Middle frontal gyrus (tissue), 1 donor: ENCODE measurements around the gene GSTO1.
"Not testable (repeated sequence)": the region's sequence is repeated elsewhere in the genome, so short reads cannot be mapped to it uniquely, and the experiment has no call there.

Experiments used
- DNase-seq: peaks from one replicate; pipeline ENCODE4 v3.0.0-alpha.2; 2015; ENCODE audit warnings: low spot score; ENCODE audit errors: extremely low spot score

Gene GSTO1

GRCh38 chr10:104254493-104255310 is at the start of gene GSTO1:
TSS of gene GSTO1 (plus strand) at chr10:104254892. CDS start at chr10:104254929, 37 bp downstream.
- DNase-seq = no peak

GRCh38 chr10:104208730-104209129 is 46.0 kb upstream of the GSTO1 start:
- DNase-seq = no peak

- peak; percentile 43 for DNase-seq
Observed at GRCh38 chr10:104209575-104210198, 45.0 kb upstream of the GSTO1 start.

- DNase-seq = no peak
Observed at GRCh38 chr10:104216631-104217030, 38.1 kb upstream of the GSTO1 start.

- no peak for DNase-seq
Observed at GRCh38 chr10:104218751-104219150, 35.9 kb upstream of the GSTO1 start.

- DNase-seq = no peak
Observed at GRCh38 chr10:104220522-104220921, 34.2 kb upstream of the GSTO1 start.

GRCh38 chr10:104223304-104223703 is 31.4 kb upstream of the GSTO1 start:
- no peak for DNase-seq

- DNase-seq = no peak
Observed at GRCh38 chr10:104230490-104230889, 24.2 kb upstream of the GSTO1 start.

- peak; percentile 94 for DNase-seq
Observed at GRCh38 chr10:104231784-104232612, 22.7 kb upstream of the GSTO1 start, which contains the start of gene CFAP43. TSS of gene CFAP43 (minus strand) at chr10:104232364. CDS start at chr10:104232246, 118 bp downstream.

- no peak for DNase-seq
Observed at GRCh38 chr10:104232613-104233102, 22.0 kb upstream of the GSTO1 start.

- DNase-seq = no peak
Observed at GRCh38 chr10:104233817-104234216, 20.9 kb upstream of the GSTO1 start.

- DNase-seq = no peak
Observed at GRCh38 chr10:104234934-104235333, 19.8 kb upstream of the GSTO1 start.

GRCh38 chr10:104235801-104236200 is 18.9 kb upstream of the GSTO1 start:
- DNase-seq = no peak

- DNase-seq = no peak
Observed at GRCh38 chr10:104240078-104240477, 14.6 kb upstream of the GSTO1 start.

GRCh38 chr10:104242545-104242944 is 12.1 kb upstream of the GSTO1 start:
- DNase-seq = no peak

- DNase-seq = not testable (repeated sequence)
Observed at GRCh38 chr10:104243009-104243408, 11.7 kb upstream of the GSTO1 start.

- no peak for DNase-seq
Observed at GRCh38 chr10:104243512-104243911, 11.2 kb upstream of the GSTO1 start.

GRCh38 chr10:104245066-104245632 is 9.5 kb upstream of the GSTO1 start:
- DNase-seq = no peak

GRCh38 chr10:104246976-104247375 is 7.7 kb upstream of the GSTO1 start:
- DNase-seq = no peak

- DNase-seq = no peak
Observed at GRCh38 chr10:104247513-104248146, 7.1 kb upstream of the GSTO1 start.

- DNase-seq = not testable (repeated sequence)
Observed at GRCh38 chr10:104248931-104249330, 5.8 kb upstream of the GSTO1 start.
